UCSD-AML1 (cell line): ENCODE data around the gene LAX1.

Source experiments
- DNase-seq: peaks from one replicate; lab custom pipeline; 2025; ENCODE audit not compliant: unreplicated experiment; lab: John Stamatoyannopoulos, UW

LAX1 gene

DNA sequence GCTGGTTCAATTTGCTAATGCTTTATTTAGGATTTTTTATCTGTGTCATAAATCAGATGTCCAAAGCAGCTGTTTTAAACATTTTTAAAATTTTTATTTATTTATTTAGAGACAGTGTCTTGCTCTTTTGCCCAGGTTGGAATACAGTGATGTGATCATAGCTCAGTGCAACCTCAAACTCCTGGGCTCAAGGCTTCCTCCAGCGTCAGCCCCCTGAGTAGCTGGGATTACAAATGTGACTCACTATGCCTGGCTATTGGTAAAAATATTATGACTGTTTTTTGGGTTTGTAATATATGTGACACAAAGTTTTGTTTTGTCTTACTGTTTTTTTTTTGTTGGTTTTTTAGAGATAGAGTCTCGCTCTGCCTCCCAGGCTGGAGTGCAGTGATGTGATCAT is 42.2 kb downstream of the LAX1 start:
- no peak for DNase-seq

DNA sequence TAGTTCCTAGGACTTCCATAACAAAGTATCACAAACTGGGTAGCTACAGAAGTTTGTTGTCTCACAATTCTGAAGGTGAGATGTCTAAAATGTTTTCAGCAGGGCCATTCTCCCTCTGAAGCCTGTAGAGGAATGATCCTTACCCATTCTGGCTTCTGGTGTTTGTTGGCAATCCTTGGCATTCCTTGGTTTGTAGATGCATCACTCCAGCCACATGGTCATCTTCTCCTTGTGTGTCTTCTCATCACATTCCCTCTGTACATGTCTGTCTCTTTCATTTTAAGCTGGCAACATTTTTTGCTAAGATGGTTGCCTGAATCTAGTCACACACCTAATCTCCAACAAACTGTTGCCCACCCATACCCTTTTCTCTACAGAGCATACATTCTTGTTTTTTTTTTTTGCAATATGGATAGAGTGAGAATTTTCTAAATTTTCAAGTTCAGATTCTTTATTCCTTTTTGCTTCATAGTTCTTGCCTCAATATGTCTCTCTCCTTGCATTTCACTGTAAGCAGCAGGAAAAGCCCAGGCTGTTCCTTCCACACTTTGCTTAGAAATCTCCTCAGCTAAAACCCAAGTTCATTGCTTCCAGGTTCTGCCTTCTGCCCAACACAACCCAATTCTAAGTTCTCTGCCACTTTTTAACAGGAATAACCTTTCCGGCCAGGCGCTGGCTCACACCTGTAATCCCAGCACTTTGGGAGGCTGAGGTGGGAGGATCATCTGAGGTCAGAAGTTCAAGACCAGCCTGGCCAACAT is 48.8 kb downstream of the LAX1 start:
- no peak for DNase-seq

DNA sequence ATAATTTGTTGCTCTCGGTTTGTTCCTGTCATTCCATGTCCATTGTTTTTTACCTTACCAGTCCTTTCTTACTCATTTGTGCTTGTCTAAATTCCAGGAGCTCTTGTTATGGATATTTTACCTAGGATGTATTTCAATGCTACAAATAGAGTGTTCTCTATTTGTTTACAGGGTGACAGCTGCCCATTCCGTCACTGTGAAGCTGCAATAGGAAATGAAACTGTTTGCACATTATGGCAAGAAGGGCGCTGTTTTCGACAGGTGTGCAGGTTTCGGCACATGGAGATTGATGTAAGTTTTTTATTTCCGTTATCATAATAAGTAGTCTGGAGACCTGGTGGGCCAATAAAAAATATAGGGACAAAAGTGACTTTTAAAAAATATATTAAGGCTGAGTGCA is 53.4 kb downstream of the LAX1 start:
- no peak for DNase-seq

DNA sequence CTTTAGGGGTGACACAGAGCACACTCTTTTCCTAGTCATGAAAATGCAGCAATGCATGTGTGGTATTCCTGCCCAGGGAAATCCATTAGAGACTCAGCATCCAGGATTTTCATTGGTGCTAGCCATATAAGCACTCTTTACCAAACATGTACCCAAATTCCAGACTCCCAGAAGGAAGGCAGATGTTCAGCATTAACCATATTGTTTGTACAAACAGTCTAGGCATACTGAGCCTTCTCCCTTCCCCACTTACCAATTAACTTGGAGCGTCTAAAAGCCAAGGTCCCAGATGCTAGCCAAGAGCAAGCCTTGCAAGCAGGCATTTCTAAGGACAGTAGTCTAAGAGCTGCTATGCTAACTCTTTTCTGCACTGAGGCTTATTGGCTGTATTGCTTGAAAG is 58.3 kb downstream of the LAX1 start:
- no peak for DNase-seq
